ENCODE results near the gene STAC2.
"Not testable (repeated sequence)": the region's sequence is repeated elsewhere in the genome, so short reads cannot be mapped to it uniquely, and the experiment has no call there.

Gene STAC2

DNA sequence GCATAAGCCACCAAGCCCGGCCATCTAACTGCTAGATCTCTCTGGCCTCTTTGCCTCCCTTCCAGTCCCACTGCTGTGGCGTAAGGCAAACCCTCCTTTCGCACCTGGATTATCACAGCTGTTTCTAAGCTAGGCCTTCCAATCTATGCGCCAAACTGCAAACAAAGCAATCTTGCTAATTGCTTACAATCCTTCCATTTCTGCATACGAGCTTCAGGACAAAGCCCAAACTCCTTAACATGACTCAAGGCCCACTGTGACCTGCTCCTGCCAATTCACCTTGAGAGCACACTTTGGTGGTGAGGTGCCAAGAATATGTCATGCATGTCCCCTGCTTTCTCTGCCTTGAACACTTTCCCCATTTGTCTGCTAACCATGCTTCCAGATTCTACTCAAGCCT, 53.8 kb downstream of the STAC2 start:
- no peaks in the 10 kb centered on the region for H3K27me3 Mint-ChIP-seq
- no peaks in the 10 kb centered on the region for H3K9me3 Mint-ChIP-seq (ENCODE audit: low read depth)
- H3K4me3 Mint-ChIP-seq: no peak overlapping the region
- H3K4me1 Mint-ChIP-seq (ENCODE audit: low read depth): peaks cover 17% of the 10 kb centered on the region
- H3K27ac Mint-ChIP-seq: no peak overlapping the region
- no peaks in the 10 kb centered on the region for H3K36me3 Mint-ChIP-seq

DNA sequence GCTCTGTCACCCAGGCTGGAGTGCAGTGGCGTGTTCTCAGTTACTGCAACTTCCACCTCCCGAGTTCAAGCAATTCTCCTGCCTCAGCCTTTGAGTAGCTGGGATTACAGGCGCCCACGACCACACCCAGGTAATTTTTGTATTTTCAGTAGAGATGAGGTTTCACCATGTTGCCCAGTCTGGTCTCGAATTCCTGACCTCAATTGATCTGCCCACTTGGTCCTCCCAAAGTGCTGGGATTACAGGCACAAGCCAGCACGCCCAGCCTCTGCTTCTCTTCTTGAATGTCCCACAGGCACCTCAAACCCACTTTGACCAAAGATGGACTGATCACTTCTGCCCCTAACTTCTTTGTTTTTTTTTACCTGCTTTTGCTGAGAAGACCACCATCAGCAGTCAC, 55.2 kb downstream of the STAC2 start:
- Mint-ChIP-seq H3K4me3 (no peak overlapping the region), H3K4me1 (ENCODE audit: low read depth) (peaks cover 25% of the 10 kb centered on the region), H3K36me3 (no peaks in the 10 kb centered on the region), H3K27me3 (no peaks in the 10 kb centered on the region), H3K9me3 (ENCODE audit: low read depth) (no peaks in the 10 kb centered on the region), H3K27ac (no peak overlapping the region)

DNA sequence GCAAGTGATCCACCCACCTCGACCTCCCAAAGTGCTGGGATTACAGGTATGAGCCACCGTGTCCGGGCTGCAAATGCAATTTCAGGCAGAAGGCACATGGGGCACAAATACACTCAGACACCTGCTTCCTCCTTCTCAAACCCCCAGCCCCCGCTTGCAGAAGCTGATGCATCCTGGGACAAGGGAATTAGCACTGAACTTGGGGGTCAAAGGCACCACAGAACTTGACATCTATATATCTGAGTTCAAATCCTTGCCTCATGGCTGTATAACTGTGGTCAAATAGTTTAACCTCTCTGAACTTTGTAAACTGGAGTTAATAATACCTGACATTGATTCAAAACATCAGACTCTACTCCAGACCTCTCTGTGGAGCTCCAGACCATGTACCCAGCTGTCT, 55.6 kb downstream of the STAC2 start:
- Mint-ChIP-seq H3K4me1 (ENCODE audit: low read depth) (peaks cover 25% of the 10 kb centered on the region), H3K4me3 (no peak overlapping the region), H3K27me3 (no peaks in the 10 kb centered on the region), H3K9me3 (ENCODE audit: low read depth) (no peaks in the 10 kb centered on the region), H3K27ac (no peak overlapping the region), H3K36me3 (no peaks in the 10 kb centered on the region)

DNA sequence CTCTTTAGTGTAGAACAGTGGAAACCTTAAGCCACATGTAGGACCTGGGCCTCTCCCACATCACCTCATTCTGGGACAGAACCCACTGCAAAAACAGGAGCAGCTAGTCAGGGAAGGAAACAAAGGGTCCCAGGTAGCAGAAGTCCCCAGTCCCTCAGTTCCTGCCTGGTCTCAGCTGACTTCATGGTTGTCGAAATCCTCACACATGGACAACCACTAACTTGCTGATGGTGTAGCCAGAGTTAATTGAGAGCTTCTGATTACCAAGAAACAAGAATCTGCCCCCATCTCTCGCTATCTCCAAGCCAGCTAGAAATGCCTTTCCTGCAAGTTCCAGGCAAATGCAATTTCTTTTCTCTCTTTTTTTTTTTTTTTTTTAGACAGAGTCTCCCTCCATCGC, 56.2 kb downstream of the STAC2 start:
- peaks cover 31% of the 10 kb centered on the region for H3K4me1 Mint-ChIP-seq (ENCODE audit: low read depth)
- H3K4me3 Mint-ChIP-seq: no peak overlapping the region
- H3K27ac Mint-ChIP-seq: no peak overlapping the region
- no peaks in the 10 kb centered on the region for H3K27me3 Mint-ChIP-seq
- H3K36me3 Mint-ChIP-seq: no peaks in the 10 kb centered on the region
- H3K9me3 Mint-ChIP-seq (ENCODE audit: low read depth): no peaks in the 10 kb centered on the region

DNA sequence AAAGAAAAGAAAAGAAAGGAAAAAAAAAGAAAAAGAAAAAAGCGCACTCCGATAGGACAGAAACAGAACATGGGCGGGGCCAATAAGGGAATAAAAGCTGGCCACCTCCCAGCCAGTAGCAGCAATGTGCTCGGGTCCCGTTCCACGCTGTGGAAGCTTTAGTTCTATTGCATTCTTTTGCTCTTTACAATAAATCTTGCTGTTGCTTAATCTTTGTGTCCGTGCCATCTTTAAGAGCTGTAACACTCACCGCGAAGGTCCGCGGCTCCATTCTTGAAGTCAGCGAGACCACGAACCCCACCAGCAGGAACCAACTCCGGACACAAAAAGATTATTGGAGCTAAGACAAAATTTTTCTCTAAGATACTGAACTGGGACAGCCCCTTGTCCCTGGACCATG, 56.6 kb downstream of the STAC2 start:
- Mint-ChIP-seq H3K4me3 (no peak overlapping the region), H3K27ac (no peak overlapping the region), H3K36me3 (no peaks in the 10 kb centered on the region), H3K27me3 (no peaks in the 10 kb centered on the region), H3K4me1 (ENCODE audit: low read depth) (peaks cover 33% of the 10 kb centered on the region), H3K9me3 (ENCODE audit: low read depth) (no peaks in the 10 kb centered on the region)

DNA sequence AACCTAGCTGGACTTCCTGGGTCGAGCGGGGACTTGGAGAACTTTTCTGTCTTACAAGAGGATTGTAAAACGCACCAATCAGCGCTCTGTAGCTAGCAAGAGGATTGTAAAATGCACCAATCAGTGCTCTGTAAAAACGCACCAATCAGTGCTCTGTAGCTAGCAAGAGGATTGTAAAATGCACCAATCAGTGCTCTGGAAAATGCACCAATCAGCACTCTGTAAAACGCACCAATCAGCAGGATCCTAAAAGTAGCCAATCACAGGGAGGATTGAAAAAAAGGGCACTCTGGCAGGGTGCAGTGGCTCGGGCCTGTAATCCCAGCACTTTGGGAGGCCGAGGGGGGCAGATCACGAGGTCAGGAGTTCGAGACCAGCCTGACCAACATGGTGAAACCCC, 57.2 kb downstream of the STAC2 start:
- H3K4me3 Mint-ChIP-seq; H3K36me3 Mint-ChIP-seq; H3K27me3 Mint-ChIP-seq; H3K27ac Mint-ChIP-seq; H3K9me3 Mint-ChIP-seq (ENCODE audit: low read depth): not testable (repeated sequence)
- H3K4me1 Mint-ChIP-seq (ENCODE audit: low read depth): peaks cover 32% of the 10 kb centered on the region

DNA sequence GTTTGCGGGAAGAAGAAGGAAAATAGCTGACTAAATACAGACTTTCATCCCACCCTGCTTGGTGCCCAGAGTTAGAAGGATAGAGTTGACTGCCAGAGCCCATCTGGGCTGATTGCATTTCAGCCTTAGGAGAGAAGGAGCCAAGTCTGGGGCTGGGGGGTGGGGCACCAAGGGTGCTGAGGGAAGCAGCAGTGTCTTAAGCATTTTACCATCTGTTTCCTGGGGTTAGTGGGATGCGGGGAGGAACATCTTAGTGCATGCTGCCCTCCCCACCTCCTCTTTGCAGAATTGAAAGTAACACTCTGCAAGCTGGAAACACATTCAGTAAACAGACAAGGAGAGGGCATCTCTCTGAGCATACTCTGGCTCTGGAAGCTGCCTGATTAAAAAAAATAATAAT, 58.3 kb downstream of the STAC2 start:
- H3K36me3 Mint-ChIP-seq: no peaks in the 10 kb centered on the region
- no peak overlapping the region for H3K4me3 Mint-ChIP-seq
- no peak overlapping the region for H3K27ac Mint-ChIP-seq
- H3K4me1 Mint-ChIP-seq (ENCODE audit: low read depth): peaks cover 24% of the 10 kb centered on the region
- no peaks in the 10 kb centered on the region for H3K27me3 Mint-ChIP-seq
- no peaks in the 10 kb centered on the region for H3K9me3 Mint-ChIP-seq (ENCODE audit: low read depth)

DNA sequence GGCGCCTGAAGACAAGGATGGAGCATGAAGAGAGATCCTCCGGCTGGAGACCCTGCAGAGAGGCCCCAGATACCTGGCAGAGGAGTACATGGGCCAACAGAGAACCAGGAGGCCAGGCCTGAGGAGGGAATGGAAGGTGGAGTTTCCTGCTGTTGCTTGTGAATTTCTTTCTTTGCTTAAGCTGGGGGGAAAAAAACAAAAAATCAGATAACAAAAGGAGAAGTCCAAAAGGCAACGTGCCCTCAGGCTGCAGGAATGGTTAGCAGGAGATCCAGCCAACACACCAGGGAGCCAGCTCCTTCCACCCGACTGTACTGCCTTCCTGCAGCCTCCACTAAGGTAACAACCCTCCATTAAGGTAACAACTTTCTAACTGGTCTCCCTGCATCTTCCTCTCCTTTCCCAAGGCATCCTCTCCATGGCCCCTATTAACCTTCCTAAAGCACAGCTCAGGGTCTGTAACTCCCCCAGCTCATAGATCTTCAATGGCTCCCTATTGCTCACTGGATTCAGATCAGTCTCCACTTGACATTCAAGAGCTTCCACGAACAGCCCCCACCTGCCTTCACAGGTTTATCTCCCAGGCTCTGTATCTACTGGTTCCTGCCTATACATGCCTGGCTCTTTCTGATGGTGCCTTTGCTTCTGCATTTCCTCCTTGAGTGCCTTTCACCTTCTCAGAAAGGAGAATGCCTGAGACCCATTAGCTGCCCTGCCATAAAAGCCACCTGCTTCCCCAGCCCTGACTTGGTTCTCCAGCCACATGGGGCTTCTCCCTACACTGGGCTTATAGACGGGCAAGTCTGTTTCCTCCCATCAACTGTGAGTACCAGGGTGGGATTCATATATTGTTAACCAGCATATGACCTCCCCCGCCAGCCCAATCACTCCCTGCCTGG, 59.1 kb downstream of the STAC2 start:
- no peaks in the 10 kb centered on the region for H3K27me3 Mint-ChIP-seq
- peaks cover 24% of the 10 kb centered on the region for H3K4me1 Mint-ChIP-seq (ENCODE audit: low read depth)
- peak overlapping the region; percentile 72 for H3K4me3 Mint-ChIP-seq
- H3K27ac Mint-ChIP-seq: no peak overlapping the region
- no peaks in the 10 kb centered on the region for H3K9me3 Mint-ChIP-seq (ENCODE audit: low read depth)
- H3K36me3 Mint-ChIP-seq: no peaks in the 10 kb centered on the region

DNA sequence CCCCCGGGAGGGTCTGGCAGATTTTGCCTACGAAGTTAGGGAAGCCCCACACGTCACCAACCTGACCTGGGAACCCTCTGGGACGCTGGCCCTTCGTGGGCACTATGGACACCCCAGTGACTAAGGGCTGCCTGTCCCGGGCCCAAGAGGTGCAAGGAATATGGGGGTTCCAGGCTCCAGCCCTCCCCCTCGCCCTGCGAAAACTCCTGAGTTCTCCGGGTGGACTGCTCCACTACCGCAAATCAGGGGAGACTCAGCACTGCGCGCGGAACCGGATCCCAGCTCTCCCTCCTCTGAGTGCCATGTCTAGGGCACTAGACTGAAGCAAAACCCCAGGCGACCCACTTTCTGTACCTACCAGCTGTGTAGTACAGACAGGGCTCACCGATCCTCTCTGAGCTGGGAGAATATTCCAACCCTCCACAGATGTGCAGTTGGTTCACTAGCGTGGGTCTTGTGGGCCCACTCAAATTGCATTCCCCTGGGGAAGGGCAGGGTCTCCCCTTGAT, 59.9 kb downstream of the STAC2 start, which contains the start of gene ARL5C:
ARL5C (minus strand) TSS at position 321 of the 509 bp plus-strand sequence. CDS start 401 bp downstream, outside the sequence.
- no peaks in the 10 kb centered on the region for H3K36me3 Mint-ChIP-seq
- H3K9me3 Mint-ChIP-seq (ENCODE audit: low read depth): no peaks in the 10 kb centered on the region
- H3K4me3 Mint-ChIP-seq: peak within 1 kb of the TSS; percentile 99
- peaks cover 24% of the 10 kb centered on the region for H3K4me1 Mint-ChIP-seq (ENCODE audit: low read depth)
- H3K27ac Mint-ChIP-seq: no peak within 1 kb of the TSS
- no peaks in the 10 kb centered on the region for H3K27me3 Mint-ChIP-seq

DNA sequence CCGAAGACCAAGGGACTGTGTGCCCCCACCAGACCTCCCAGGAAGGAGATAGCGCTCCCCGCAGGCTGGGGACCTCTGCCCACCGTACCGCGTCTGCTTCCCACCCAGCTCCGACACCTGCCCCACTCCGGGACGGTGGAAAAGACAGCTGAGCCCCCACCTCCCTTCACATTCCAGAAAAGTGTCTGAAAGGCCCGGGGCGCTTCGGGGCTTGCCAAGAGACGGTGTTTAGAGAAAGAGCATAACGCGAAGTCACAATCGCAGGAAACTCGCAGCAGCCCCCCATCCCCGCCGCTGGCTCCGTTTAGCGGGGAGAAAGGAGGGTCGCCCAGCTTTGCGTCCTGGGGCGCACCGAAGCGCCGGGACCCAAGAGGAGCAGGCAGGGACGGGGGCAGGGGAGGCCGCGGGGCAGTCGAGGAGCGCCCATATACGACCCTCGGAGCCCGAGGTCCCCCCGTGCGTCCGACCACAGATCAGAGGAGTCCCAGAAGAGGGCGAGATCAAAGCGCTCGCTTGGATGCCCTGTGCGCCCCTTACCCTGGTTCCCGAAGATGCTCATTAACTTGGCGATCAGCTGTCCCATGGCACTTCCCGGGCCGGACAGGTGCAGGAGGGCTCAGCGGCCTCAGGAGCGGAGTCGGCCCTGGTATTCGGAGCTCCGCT, 60.4 kb downstream of the STAC2 start:
- Mint-ChIP-seq H3K9me3 (ENCODE audit: low read depth) (no peaks in the 10 kb centered on the region), H3K4me1 (ENCODE audit: low read depth) (peaks cover 24% of the 10 kb centered on the region), H3K36me3 (no peaks in the 10 kb centered on the region), H3K4me3 (peak overlapping the region; percentile 99), H3K27ac (no peak overlapping the region), H3K27me3 (no peaks in the 10 kb centered on the region)

DNA sequence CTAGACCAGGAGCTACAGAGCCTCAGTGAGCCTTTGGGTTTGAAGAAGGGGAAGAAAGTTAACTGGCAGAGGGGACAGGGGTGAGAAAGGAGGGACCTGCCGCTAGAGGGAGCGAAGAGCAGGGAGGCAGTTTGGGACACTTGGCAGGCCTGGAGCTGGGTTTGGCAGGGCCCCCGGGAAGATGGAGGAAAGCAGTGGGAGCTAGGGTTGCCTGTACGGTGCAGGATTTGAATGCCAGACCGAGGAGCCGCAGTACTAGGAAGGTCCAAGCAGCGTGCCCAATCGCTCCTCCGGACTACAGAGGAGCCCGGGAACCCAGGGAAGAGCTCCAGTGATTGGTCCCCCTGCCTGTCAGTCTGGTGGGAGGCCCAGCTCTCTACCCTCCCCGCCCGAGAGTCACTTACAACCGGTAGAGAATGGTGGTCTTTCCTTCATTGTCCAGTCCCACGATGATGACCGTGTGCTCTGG, 61.0 kb downstream of the STAC2 start:
- peak overlapping the region; percentile 99 for H3K4me3 Mint-ChIP-seq
- H3K9me3 Mint-ChIP-seq (ENCODE audit: low read depth): no peaks in the 10 kb centered on the region
- H3K4me1 Mint-ChIP-seq (ENCODE audit: low read depth): peaks cover 24% of the 10 kb centered on the region
- H3K27ac Mint-ChIP-seq: peak overlapping the region; percentile 46
- H3K27me3 Mint-ChIP-seq: no peaks in the 10 kb centered on the region
- no peaks in the 10 kb centered on the region for H3K36me3 Mint-ChIP-seq

DNA sequence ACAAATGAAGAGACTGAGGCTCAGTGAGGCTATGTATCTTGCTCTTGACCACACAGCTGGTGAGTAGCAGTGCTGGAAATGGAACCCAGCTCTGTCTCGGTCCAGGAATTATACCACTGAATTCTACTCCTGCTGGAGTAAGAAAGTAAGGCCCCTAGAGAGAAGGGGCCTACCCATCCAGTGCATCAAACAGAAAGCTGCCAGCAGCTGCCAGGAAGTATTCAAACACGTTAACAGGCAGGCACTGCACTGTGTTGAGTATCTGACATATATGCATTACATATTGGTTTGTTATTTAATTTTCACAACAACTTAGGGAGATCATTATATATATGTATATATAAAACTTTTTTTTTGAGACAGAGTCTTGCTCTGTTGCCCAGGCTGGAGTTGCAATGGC, 63.8 kb downstream of the STAC2 start:
- Mint-ChIP-seq H3K4me3 (no peak overlapping the region), H3K27ac (no peak overlapping the region), H3K27me3 (no peaks in the 10 kb centered on the region), H3K36me3 (no peaks in the 10 kb centered on the region), H3K9me3 (ENCODE audit: low read depth) (no peaks in the 10 kb centered on the region), H3K4me1 (ENCODE audit: low read depth) (peaks cover 18% of the 10 kb centered on the region)
